Measurements from ENCODE around the gene DCTN1. TPM values are rescaled to one million over a fixed set of nuclear protein-coding genes. Genes with fewer than 3 reads are reported as not detected.
A peak's percentile ranks its signal among the peaks of the same experiment; 100 is the strongest.

Gene DCTN1
- polyA plus RNA-seq, 1 of the 3 experiments (the other 2 are of a cell fraction) = 91.1 TPM

- no peaks in the 10 kb centered on the region for H3K9me2 ChIP-seq
- H3K9me3 ChIP-seq = no peaks in the 10 kb centered on the region
- CTCF ChIA-PET = interaction anchor here (1.5 kb wide), 2 partner anchors 27 to 169 kb away, joined by 4 to 5 read pairs; no protein-coding TSS in a partner anchor
- H2AFZ ChIP-seq (ENCODE audit: low read depth) = no peak overlapping the region
- peaks cover 4% of the 10 kb centered on the region for H3F3A ChIP-seq (replicated peaks; ENCODE audit: insufficient read depth)
- H3K4me2 ChIP-seq = no peak overlapping the region
- POLR2A ChIA-PET = no interaction called here
- no peaks in the 10 kb centered on the region for H3K79me2 ChIP-seq (ENCODE audit: insufficient read depth)
- no peak for TF ChIP-seq CTCF (IDR thresholded peaks at IDR 0.05)
- TF ChIP-seq CHD2 (IDR thresholded peaks at IDR 0.05; ENCODE audit: low read length, partially characterized antibody) = no peak
- TF ChIP-seq TEAD4 (IDR thresholded peaks at IDR 0.05; ENCODE audit: borderline replicate concordance, insufficient read depth) = no peak
- peaks cover 0 to 3% of the 10 kb centered on the region in 2 experiments for H3K36me3 ChIP-seq (replicated peaks in 1 of 2; ENCODE audit: control insufficient read depth in 1 of 2, insufficient read depth in 2 of 2, low read length in 1 of 2)
- H3K27me3 ChIP-seq (ENCODE audit: insufficient read depth) = no peaks in the 10 kb centered on the region
- no peak for DNase-seq
- no peak overlapping the region for H3K4me3 ChIP-seq (ENCODE audit: low read depth in 2 of 2, low read length in 1 of 2)
- no peak overlapping the region for H3K27ac ChIP-seq (ENCODE audit: low read depth in 2 of 2, low read length in 1 of 2)
- WGBS (ENCODE audit: low lambda C conversion rate) = 91% methylated on average over 1 of the region's 1 CpG
- no peak overlapping the region for H3K9ac ChIP-seq
- H4K20me1 ChIP-seq (ENCODE audit: insufficient read depth) = no peaks in the 10 kb centered on the region
- H3K4me1 ChIP-seq (ENCODE audit: control insufficient read depth in 1 of 2, insufficient read depth in 2 of 2, low read depth in 1 of 2, low read length in 1 of 2) = peaks cover 0 to 16% of the 10 kb centered on the region in 2 experiments; a peak in 1 of 4 replicates
These were observed 39.2 kb upstream of the DCTN1 start for GRCh38 chr2:74419345-74419744.

GRCh38 chr2:74418312-74418711, 38.2 kb upstream of the DCTN1 start:
- TF ChIP-seq EZH2phosphoT487 (IDR thresholded peaks at IDR 0.05; ENCODE audit: borderline replicate concordance, low read depth) (no peak), ZBTB33 (IDR thresholded peaks at IDR 0.05; ENCODE audit: borderline replicate concordance, low read depth) (no peak), SIN3A (IDR thresholded peaks at IDR 0.05; ENCODE audit: borderline replicate concordance, low read depth, low read length) (no peak), FOSL2 (IDR thresholded peaks at IDR 0.05; ENCODE audit: borderline replicate concordance, low read depth) (no peak), TAF1 (IDR thresholded peaks at IDR 0.05; ENCODE audit: borderline replicate concordance, low read depth, low read length) (no peak), GATA2 (CRISPR knock-in tag; IDR thresholded peaks at IDR 0.05) (no peak), NFIC (IDR thresholded peaks at IDR 0.05; ENCODE audit: borderline replicate concordance) (no peak), TCF12 (IDR thresholded peaks at IDR 0.05) (no peak), ELF1 (IDR thresholded peaks at IDR 0.05) (no peak), USF1 (IDR thresholded peaks at IDR 0.05; ENCODE audit: borderline replicate concordance, low read depth) (no peak)
- TF ChIP-seq, protein P1, sequence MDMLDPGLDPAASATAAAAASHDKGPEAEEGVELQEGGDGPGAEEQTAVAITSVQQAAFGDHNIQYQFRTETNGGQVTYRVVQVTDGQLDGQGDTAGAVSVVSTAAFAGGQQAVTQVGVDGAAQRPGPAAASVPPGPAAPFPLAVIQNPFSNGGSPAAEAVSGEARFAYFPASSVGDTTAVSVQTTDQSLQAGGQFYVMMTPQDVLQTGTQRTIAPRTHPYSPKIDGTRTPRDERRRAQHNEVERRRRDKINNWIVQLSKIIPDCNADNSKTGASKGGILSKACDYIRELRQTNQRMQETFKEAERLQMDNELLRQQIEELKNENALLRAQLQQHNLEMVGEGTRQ (IDR thresholded peaks at IDR 0.05; ENCODE audit: borderline replicate concordance, low read depth, low read length) = no peak
- H3K79me2 ChIP-seq (ENCODE audit: insufficient read depth) = no peaks in the 10 kb centered on the region
- H3F3A ChIP-seq (replicated peaks; ENCODE audit: insufficient read depth) = peaks cover 4% of the 10 kb centered on the region
- H3K27me3 ChIP-seq (ENCODE audit: insufficient read depth) = no peaks in the 10 kb centered on the region
- H3K9me3 ChIP-seq = no peaks in the 10 kb centered on the region
- peaks cover 0 to 15% of the 10 kb centered on the region in 2 experiments; a peak in 1 of 4 replicates for H3K4me1 ChIP-seq (ENCODE audit: control insufficient read depth in 1 of 2, insufficient read depth in 2 of 2, low read depth in 1 of 2, low read length in 1 of 2)
- H3K9me2 ChIP-seq = no peaks in the 10 kb centered on the region
- peak; percentile 12 for DNase-seq
- no peak overlapping the region for H3K9ac ChIP-seq
- H2AFZ ChIP-seq (ENCODE audit: low read depth) = no peak overlapping the region
- no peaks in the 10 kb centered on the region for H4K20me1 ChIP-seq (ENCODE audit: insufficient read depth)
- POLR2A ChIA-PET = no interaction called here
- CTCF ChIA-PET = interaction anchor here (1.5 kb wide), 2 partner anchors 26 to 168 kb away, joined by 4 to 5 read pairs; no protein-coding TSS in a partner anchor
- H3K27ac ChIP-seq (ENCODE audit: low read depth in 2 of 2, low read length in 1 of 2) = no peak overlapping the region
- no peak overlapping the region for H3K4me3 ChIP-seq (ENCODE audit: low read depth in 2 of 2, low read length in 1 of 2)
- H3K4me2 ChIP-seq = no peak overlapping the region
- no peaks in the 10 kb centered on the region for H3K36me3 ChIP-seq (replicated peaks in 1 of 2; ENCODE audit: control insufficient read depth in 1 of 2, insufficient read depth in 2 of 2, low read length in 1 of 2)
- 95% methylated on average over 27 of the region's 27 CpGs for WGBS (ENCODE audit: low lambda C conversion rate)
